ACHN (cell line): ENCODE measurements around the gene LSM11.
A peak's percentile ranks its signal among the peaks of the same experiment; 100 is the strongest.
"Not testable (repeated sequence)": the region's sequence is repeated elsewhere in the genome, so short reads cannot be mapped to it uniquely, and the experiment has no call there.

ENCODE experiments used
- DNase-seq: peaks from one replicate; pipeline ENCODE4 v3.0.0-alpha.2; 2015
- in situ Hi-C: cut with HindIII; loops from 2 replicates; pipeline ENCODE4 v1.10.0; 2017; ENCODE audit warnings: low sequenced_read_pairs, low pct_ligation_motif_present, low pct_unique_long_range_greater_than_20kb

LSM11 gene

DNA sequence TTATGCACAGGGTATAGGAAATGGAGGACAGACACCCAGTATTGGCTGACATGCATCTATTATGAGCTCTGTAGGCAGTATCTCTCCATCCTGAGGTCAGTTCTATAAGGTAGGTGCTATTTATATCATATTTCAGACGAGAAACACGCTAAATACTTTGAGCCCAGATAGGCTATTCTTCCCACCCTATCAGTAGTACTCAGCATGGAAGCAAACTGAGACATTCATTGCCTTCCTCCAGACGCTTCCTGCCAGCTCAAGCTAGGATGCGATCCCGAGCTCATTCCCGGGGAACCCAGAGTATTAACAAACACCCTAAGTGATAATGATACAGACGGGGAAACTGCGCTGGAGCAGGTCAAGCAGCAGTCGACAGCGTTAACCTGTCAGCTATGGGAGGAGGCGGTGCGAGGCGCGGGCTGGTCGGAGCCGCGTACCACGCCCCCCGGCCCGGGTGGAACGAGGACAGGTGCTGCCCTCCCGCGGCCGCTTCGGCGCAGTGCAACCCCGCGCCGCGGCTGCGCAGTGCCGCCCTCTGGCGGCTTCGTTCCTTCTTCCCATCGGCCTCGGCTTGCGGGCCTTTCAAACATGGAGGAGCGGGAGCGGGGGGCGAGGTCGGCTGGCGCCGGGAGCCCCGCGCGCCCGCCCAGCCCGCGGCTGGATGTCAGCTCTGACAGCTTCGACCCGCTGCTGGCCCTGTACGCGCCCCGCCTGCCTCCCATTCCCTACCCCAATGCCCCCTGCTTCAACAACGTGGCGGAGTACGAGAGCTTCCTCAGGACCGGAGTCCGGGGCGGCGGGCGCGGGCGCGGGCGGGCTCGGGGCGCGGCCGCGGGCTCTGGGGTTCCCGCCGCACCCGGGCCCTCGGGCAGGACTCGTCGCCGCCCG, at the start of gene LSM11:
Gene LSM11 (plus strand): TSS at position 550 of the 888 bp plus-strand sequence. CDS start 39 bp downstream, at position 589.
- DNase-seq, result peak; percentile 75
- in situ Hi-C loops, result no loop called here

DNA sequence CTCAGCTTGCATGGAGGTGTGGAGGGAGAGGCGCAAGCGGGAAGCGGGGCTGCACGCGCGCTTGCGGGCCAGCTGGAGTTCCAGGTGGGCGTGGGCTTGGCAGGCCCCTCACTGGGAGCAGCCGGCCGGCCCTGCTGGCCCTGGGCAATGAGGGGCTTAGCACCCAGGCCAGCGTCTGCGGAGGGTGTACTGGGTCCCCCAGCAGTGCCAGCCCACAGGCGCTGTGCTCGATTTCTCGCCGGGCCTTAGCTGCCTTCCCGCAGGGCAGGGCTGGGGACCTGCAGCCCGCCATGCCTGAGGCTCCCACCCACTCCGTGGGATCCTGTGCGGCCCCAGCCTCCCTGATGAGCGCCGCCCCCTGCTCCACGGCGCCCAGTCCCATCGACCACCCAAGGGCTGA, 49.7 kb upstream of the LSM11 start:
- DNase-seq, in situ Hi-C loops: not testable (repeated sequence)

DNA sequence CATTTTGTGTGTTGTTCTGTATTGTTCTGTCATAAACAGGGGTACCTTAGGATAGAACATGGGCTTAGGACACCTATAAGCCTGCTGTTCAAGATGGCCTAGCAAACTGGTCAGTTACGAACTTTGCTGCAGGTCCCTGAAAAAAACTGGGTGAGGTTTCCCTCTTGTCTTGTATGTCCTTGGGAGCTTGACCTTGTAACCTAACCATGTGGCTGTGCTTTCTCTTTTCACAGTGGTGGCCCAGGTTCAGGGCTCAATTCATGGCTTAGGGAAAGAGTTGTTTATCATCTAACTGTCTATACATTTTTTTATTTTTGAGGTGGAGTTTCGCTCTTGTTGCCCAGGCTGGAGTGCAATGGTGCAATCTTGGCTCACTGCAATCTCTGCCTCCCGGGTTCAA, 47.4 kb upstream of the LSM11 start:
- in situ Hi-C loops, DNase-seq: not testable (repeated sequence)

DNA sequence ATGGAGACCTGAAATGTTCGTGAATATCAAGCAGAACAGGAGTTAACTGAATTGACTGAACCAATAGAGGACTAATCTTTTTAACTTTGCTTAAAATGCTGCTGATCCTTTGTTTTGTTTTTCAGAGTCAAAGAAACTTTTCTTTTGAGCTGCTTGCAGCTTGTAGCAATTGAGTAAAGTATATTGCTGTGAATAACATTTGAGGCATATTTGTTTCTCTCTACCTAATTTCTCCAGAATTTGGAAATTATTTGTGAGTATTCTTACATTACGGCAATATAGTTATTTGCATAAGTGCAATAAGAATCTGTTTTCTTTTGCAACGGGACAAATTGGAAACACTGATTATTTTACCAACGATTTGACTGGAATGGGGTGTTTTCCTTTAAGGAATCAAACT, 44.8 kb upstream of the LSM11 start:
- in situ Hi-C loops, DNase-seq: not testable (repeated sequence)

DNA sequence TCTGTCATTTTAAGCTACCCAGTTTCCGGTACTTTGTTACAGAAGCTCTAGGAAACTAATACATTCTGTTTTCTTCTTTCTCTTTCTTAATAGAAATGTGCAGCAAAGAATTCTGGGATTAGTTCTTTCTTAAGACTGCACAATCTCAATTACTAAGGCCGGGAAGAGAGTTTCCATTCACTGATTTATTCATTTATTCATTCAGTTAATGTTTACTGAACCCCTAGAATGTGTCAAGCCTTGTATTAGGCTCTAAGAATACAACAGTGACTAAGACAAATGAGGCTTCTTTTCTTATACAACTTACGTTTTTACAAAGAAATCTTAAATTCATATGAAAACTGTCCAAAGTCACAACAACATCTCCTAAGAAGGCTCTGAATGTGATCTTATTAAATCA, 39.8 kb upstream of the LSM11 start:
- DNase-seq, result no peak
- in situ Hi-C loops, result no loop called here

DNA sequence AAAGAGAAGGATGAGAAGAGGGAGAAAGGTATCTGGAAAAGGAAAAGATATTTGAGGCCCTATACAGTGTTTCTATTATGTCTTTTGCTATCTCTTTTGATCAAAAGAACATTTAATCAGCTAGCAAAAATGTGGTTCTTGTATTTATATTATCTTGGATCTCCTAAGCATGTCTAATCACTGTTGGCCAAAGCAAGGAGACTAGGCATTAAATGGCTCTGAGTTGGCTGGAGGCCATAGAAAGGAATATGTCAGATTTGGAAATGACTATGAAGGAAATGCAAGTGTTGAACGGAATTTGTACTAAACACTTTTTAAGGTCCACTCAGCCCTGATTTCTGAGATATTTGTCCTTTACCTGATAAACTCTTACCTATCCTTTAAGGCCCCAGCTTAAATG, 34.6 kb upstream of the LSM11 start:
- no peak for DNase-seq
- in situ Hi-C loops, result no loop called here

DNA sequence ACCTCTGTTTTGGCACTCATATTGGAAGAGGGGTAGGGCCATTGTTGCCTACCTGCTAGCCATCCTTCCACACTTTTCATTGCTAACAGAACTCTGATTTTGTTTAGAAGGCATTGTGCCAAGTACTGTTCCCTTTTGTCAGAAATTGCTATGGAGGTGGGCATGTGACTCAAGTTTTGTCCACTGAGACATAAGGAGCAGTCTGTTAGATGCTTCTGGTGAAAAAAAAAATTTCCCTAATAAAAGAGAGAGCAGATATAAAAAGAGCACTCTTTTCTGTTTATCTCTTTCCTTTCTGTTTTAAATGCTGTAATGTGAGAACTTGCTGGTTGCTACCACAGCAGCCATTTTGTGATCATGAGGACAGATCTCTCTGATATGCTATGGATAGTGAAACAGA, 34.2 kb upstream of the LSM11 start:
- in situ Hi-C loops, result no loop called here
- no peak for DNase-seq

DNA sequence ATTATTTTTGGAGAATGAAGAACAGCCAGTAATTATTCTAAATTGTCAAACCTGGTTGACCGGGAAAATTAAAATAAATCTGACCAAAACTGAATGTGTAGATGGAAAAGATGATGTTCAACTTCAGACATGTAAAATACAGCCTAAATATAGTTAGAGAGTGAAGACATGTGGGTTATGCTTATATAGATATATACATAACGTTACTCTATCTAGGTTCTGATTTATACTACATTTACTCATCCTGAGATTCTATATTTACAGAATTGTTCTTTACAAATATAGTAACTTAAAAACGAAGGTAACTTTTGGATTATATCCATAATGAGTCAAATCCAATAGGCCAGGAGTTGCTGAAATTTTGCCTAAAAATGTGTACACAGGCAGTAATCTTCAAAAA, 33.1 kb upstream of the LSM11 start:
- DNase-seq, result no peak
- in situ Hi-C loops, result no loop called here

DNA sequence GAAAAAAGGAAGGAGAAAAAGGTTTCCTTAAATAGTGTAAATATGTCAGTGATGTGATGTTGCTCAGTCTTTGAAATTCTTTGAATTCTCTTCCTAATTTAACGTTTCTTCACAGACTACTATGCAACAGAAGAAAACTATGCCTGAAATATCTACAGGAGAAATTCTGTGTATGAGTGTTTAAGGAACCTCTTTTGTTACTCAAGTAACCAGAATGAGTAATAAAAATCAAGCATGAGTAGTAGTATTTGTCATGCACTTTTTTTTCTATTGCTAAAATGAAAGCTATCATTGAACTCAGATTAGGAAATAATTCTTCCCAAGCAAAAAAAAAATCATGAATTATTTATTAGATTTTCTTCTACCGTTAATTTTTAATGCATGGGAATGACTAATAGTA, 32.6 kb upstream of the LSM11 start:
- in situ Hi-C loops, result no loop called here

DNA sequence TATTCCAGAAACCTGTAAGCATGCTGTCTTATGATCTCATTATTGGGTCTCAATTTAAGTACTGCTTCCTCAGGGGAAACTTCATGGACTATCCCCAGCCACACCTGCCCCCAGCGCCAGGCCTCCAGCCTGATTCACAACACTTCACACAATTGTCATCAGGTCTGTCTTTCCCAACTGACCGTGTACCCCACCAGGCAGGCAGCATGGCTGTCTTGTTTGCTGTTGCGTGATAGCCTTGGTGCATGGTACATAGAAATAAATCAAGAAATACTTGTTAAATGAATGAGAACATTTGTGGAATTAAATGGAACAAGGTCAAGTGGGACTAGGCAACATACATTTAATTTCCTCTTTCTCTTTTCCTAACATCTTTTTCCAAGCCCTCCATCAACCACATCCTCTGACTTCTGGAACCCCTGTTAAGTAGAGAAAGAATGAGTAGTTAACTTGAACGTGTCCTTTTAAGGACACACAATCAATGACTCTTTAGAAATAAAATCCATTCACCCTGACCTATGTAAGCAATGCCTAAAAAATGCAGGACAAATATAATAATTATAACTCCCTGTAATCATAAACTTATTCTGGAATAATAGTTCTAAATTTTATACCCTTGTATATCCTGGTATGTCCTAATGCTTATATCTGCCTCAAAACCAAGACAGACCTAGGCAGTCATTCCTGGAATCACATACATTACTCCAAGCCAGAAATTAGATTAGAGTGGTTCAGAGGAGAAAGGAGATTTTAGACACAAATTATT, 29.5 kb upstream of the LSM11 start:
- in situ Hi-C loops, result no loop called here
- no peak for DNase-seq

More for the DNA sequence above, 32.6 kb upstream of the LSM11 start:
- no peak for DNase-seq

DNA sequence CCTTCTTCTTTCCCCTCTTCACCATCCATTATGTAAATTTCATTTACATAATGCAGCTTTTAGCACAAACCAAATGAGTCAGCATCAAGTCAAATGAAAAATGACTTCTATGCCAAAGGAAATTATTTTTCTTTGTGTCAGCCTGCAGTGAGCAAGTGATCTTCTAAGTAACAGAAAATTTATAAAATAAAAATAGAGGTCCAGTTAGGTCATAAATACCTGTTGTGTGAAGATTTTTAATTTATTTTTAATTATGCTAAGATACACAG, 29.0 kb upstream of the LSM11 start:
- in situ Hi-C loops, result no loop called here
- no peak for DNase-seq

DNA sequence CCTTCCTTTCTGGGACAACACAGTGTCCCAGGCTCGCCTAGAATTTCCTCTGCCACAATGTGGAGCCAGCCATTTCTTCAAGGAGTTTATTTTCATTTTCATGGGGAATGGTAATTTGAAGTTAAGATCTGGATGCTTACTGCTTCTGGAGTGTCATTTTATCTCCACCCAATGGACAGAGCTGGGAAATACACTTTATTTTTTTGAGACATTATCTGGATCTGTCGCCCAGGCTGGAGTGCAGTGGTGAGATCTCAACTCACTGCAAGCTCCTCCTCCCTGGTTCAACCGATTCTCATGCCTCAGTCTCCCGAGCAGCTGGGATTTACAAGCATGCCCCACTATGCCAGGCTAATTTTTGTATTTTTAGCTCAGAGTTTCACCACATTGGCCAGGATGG, 25.0 kb upstream of the LSM11 start:
- DNase-seq, result peak; percentile 58
- in situ Hi-C loops, result no loop called here

DNA sequence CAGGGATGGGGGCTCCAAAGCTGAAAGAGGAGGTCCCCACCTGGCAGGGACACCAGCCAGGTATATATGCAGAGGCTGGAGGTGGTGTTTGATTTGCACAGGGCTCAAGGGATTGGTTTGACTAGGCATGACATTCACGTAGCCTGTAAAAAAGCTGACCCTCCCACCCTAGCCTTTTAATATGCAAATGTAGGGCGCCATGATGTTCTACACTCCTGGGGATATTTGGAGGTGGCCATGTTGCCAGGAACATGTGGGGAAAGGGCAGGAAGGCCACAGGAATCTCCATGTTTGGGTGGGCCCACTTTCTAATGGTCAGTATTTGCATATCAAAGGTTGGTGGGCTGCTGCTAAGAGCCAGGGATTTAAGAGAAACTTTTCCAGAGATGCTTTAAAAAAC, 24.3 kb upstream of the LSM11 start:
- in situ Hi-C loops, result no loop called here
- DNase-seq, result no peak

DNA sequence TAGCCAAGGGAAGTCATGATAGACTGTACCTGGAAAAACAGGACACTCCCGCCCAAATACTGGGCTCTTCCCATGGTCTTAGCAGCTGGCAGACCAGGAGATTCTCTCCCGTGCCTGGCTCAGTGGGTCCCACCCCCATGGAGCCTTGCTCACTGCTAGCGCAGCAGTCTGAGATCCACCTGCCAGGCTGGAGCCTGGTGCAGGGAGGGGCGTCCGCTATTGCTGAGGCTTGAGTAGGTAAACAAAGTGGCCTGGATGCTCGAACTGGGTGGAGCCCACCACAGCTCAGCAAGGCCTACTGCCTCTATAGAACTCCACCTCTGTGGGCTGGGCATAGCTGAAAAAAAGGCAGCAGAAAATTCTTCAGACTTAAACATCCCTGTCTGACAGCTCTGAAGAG, 22.4 kb upstream of the LSM11 start:
- no peak for DNase-seq
- in situ Hi-C loops, result no loop called here

DNA sequence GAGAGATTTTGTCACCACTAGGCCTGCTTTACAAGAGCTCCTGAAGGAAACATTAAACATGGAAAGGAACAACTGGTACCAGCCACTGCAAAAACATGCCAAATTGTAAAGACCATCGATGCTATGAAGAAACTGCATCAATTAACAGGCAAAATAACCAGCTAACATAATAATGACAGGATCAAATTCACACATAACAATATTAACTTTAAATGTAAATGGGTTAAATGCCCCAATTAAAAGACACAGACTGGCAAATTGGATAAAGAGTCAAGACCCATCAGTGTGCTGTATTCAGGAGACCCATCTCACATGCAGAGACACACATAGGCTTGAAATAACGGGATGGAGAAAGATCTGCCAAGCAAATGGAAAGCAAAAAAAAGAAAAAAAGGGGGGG, 20.6 kb upstream of the LSM11 start:
- DNase-seq, in situ Hi-C loops: not testable (repeated sequence)

DNA sequence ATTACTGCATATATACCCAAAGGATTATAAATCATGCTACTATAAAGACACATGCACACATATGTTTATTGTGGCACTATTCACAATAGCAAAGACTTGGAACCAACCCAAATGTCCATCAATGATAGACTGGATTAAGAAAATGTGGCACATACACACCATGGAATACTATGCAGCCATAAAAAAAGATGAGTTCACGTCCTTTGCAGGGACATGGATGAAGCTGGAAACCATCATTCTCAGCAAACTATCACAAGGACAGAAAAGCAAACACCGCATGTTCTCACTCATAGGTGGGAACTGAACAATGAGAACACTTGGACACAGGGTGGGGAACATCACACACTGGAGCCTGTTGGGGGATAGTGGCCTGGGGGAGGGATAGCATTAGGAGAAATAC, 16.9 kb upstream of the LSM11 start:
- in situ Hi-C loops, DNase-seq: not testable (repeated sequence)

DNA sequence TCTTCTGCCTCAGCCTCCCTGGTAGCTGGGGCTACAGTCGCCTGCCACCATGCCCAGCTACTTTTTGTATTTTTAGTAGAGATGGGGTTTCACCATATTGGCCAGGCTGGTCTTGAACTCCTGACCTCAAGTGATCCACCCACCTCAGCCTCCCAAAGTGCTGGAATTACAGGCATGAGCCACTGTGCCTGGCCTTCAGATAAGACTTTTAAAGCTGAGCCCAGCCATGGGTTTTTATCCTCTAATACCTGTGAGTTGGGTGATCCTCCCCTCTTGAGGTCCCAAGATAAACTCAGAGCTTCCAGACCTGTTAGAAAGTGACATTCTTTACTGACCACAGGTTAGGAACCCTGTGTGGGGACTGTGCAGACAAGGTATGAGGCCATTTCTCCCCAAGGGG, 15.7 kb upstream of the LSM11 start:
- in situ Hi-C loops, DNase-seq: not testable (repeated sequence)

DNA sequence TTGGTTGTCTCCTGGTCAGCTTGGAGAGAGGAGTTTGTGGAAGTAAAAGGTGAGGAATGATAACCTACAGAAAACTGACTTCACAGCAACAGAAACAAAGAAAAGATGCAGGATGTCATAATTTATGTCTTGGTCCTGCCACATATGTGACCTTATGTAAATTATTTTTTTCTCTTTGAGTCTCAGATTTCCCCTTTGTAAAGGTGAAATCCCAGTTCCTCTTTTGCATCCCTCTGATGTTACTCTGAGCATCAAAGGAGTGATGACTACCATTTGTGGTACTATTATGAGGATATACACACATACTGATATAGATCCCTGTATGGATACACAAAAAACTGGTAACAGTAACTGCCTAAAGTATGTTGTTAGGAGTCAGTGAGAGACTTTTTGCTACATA, 13.7 kb upstream of the LSM11 start:
- no peak for DNase-seq
- in situ Hi-C loops, result no loop called here

DNA sequence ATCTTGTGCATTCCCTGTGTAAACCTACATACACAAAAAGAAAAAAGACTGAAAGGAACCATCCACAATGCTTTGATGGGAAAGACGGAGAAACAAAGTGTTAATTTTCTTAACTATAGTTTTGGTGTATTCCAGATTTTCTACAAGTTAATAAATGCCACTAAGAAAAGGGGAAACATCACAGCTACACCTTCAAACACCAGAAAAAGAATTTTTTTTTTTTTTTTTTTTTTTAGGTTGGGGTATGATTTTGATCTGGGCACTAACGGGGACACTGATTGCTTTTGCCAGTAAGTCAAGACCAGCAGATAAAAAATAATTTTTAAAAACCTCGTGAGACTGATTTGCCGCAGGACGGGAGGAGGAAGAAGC, 12.6 kb upstream of the LSM11 start:
- no peak for DNase-seq
- in situ Hi-C loops, result no loop called here
